Astrocyte of the spinal cord (primary cell): ENCODE data around the gene LCN15.

Experiments used
- DNase-seq: peaks from one replicate; pipeline ENCODE4 v3.0.0; 2011; ENCODE audit warnings: low read depth, low spot score
- H3K4me3 ChIP-seq: 2 replicates; pipeline ENCODE4 v1.5.1; 2011; ENCODE audit warnings: low read depth, mild to moderate bottlenecking, low read length, moderate library complexity
- CTCF ChIP-seq: IDR thresholded peaks from 2 replicates; pipeline ENCODE4 v1.5.1; 2012; ENCODE audit warnings: low read depth, mild to moderate bottlenecking, low read length, inconsistent platforms
- in situ Hi-C: cut with HindIII; loops from 2 replicates; pipeline ENCODE4 v1.10.0; 2017; ENCODE audit warnings: low sequenced_read_pairs

The LCN15 gene

GRCh38 chr9:136764301-136764891 lies at the start of gene LCN15:
TSS of gene LCN15 (minus strand) at chr9:136764518. CDS start at chr9:136764488, 30 bp downstream.
- in situ Hi-C loops = no loop called here
- TF ChIP-seq CTCF = no peak
- DNase-seq = no peak
- no peak within 1 kb of the TSS for H3K4me3 ChIP-seq

GRCh38 chr9:136808806-136809158 lies 44.5 kb upstream of the LCN15 start:
- in situ Hi-C loops = no loop called here
- DNase-seq = peak; percentile 40
- TF ChIP-seq CTCF = no peak
- peak overlapping the region; percentile 79 for H3K4me3 ChIP-seq

GRCh38 chr9:136808075-136808805 lies 43.9 kb upstream of the LCN15 start:
- no peak for DNase-seq
- no peak for TF ChIP-seq CTCF
- in situ Hi-C loops = no loop called here

GRCh38 chr9:136807281-136808074 lies 43.2 kb upstream of the LCN15 start, which contains the start of gene RABL6:
TSS of gene RABL6 (plus strand) at chr9:136807948. CDS start at chr9:136808197, 249 bp downstream.
- peak within 1 kb of the TSS; percentile 79 for H3K4me3 ChIP-seq
- no peak for TF ChIP-seq CTCF
- peak; percentile 64 for DNase-seq
- in situ Hi-C loops = no loop called here

More at GRCh38 chr9:136808075-136808805, 43.9 kb upstream of the LCN15 start:
- peak overlapping the region; percentile 79 for H3K4me3 ChIP-seq

- in situ Hi-C loops = no loop called here
- H3K4me3 ChIP-seq = peak overlapping the region; percentile 79
- no peak for TF ChIP-seq CTCF
- DNase-seq = no peak
Observed at GRCh38 chr9:136806631-136807201, 42.4 kb upstream of the LCN15 start.

- in situ Hi-C loops = no loop called here
- no peak for DNase-seq
- no peak overlapping the region for H3K4me3 ChIP-seq
- TF ChIP-seq CTCF = no peak
Observed at GRCh38 chr9:136806067-136806466, 41.7 kb upstream of the LCN15 start.
